Measurements from ENCODE around the gene GOLGA1. TPM values are rescaled to one million over a fixed set of nuclear protein-coding genes. Genes with fewer than 3 reads are reported as not detected.

GOLGA1 gene
- total and polyA plus RNA-seq, 9 of the 15 experiments (the other 6 are each of a cell fraction or from before 2014, with no cell fraction given), result 2.9 to 15.9 (median 8.5) TPM

DNA sequence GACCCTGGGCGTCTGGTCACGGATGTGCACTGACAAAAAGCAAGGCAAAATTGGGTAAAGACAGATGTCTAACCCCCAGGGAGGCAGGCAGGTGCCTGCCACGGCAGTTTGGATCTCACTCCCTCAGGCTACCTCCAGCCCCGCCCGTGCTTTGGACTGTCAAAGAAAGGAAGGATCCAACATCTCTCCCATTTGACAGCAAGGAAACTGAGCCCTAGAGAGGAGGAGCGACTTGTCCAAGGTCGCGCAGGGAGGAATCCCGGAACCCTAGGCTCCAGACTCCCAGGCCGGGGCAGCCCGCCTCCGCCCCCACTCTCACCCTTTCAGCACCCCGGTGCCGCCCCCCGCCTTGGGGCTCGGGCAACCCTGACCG is 376 bp downstream of the GOLGA1 start (continued):
- TF ChIP-seq, protein P1, sequence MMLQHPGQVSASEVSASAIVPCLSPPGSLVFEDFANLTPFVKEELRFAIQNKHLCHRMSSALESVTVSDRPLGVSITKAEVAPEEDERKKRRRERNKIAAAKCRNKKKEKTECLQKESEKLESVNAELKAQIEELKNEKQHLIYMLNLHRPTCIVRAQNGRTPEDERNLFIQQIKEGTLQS (IDR thresholded peaks at IDR 0.05), result no peak
- TF ChIP-seq, protein P1 (CRISPR knock-in tag; conservative IDR thresholded peaks at IDR 0.05), result no peak
- TF ChIP-seq ELF2 (CRISPR knock-in tag; IDR thresholded peaks at IDR 0.05), result no peak
- no peak for TF ChIP-seq ZNF134 (CRISPR knock-in tag; conservative IDR thresholded peaks at IDR 0.05)
- no peak for TF ChIP-seq TBP (optimal IDR thresholded peaks at IDR 0.05; ENCODE audit: low read depth, low read length)
- TF ChIP-seq ZNF778 (CRISPR knock-in tag; IDR thresholded peaks at IDR 0.05), result no peak
- peak in 1 of 2 experiments; percentile 47; a peak in 1 of 4 replicates for TF ChIP-seq TEAD1 (CRISPR knock-in tag; IDR thresholded peaks at IDR 0.05)
- no peak for TF ChIP-seq HOMEZ (CRISPR knock-in tag; IDR thresholded peaks at IDR 0.05)
- TF ChIP-seq GTF2F1 (IDR thresholded peaks at IDR 0.05; ENCODE audit: low read depth, low read length), result no peak
- no peak for TF ChIP-seq TOE1 (IDR thresholded peaks at IDR 0.05; ENCODE audit: borderline replicate concordance)
- no peak for TF ChIP-seq TOE1 (CRISPR knock-in tag; IDR thresholded peaks at IDR 0.05; ENCODE audit: borderline replicate concordance, low read depth)
- TF ChIP-seq GABPA (tag; conservative IDR thresholded peaks at IDR 0.05; ENCODE audit: low read depth), result 0 out of 2 replicates have a peak, but pooled peaks have one; percentile 81
- no peak for TF ChIP-seq GABPB2 (CRISPR knock-in tag; conservative IDR thresholded peaks at IDR 0.05)
- TF ChIP-seq, protein P2, sequence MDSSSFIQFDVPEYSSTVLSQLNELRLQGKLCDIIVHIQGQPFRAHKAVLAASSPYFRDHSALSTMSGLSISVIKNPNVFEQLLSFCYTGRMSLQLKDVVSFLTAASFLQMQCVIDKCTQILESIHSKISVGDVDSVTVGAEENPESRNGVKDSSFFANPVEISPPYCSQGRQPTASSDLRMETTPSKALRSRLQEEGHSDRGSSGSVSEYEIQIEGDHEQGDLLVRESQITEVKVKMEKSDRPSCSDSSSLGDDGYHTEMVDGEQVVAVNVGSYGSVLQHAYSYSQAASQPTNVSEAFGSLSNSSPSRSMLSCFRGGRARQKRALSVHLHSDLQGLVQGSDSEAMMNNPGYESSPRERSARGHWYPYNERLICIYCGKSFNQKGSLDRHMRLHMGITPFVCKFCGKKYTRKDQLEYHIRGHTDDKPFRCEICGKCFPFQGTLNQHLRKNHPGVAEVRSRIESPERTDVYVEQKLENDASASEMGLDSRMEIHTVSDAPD (CRISPR knock-in tag; IDR thresholded peaks at IDR 0.05), result no peak
